ENCODE results near the gene GPANK1.

The GPANK1 gene

GRCh38 chr6:31636698-31637596 is 27.9 kb downstream of the GPANK1 start:
- CTCF ChIA-PET = no interaction called here
- DNase-seq (ENCODE audit: extremely low spot score) = no peak
- no peak for TF ChIP-seq TARDBP (IDR thresholded peaks at IDR 0.05)
- no peak for TF ChIP-seq SP1 (IDR thresholded peaks at IDR 0.05)
- no peak for TF ChIP-seq ZNF384 (IDR thresholded peaks at IDR 0.05)
- TF ChIP-seq NFRKB (IDR thresholded peaks at IDR 0.05) = no peak
- TF ChIP-seq, protein P1, sequence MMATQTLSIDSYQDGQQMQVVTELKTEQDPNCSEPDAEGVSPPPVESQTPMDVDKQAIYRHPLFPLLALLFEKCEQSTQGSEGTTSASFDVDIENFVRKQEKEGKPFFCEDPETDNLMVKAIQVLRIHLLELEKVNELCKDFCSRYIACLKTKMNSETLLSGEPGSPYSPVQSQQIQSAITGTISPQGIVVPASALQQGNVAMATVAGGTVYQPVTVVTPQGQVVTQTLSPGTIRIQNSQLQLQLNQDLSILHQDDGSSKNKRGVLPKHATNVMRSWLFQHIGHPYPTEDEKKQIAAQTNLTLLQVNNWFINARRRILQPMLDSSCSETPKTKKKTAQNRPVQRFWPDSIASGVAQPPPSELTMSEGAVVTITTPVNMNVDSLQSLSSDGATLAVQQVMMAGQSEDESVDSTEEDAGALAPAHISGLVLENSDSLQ (IDR thresholded peaks at IDR 0.05) = no peak
- no peak for TF ChIP-seq FOXM1 (IDR thresholded peaks at IDR 0.05; ENCODE audit: borderline replicate concordance)
- TF ChIP-seq FOXK2 (IDR thresholded peaks at IDR 0.05) = no peak
- TF ChIP-seq ELF4 (IDR thresholded peaks at IDR 0.05) = no peak
- TF ChIP-seq HDGF (IDR thresholded peaks at IDR 0.05; ENCODE audit: borderline replicate concordance) = no peak
- TF ChIP-seq FOXA1 (IDR thresholded peaks at IDR 0.05) = no peak
- no peak for TF ChIP-seq SUZ12 (IDR thresholded peaks at IDR 0.05)
- no peak for TF ChIP-seq BHLHE40 (IDR thresholded peaks at IDR 0.05; ENCODE audit: borderline replicate concordance)
- no peak for TF ChIP-seq ARNT (IDR thresholded peaks at IDR 0.05)
- POLR2A ChIA-PET = interaction anchor here (0.6 to 3.7 kb wide), 10 partner anchors 9 to 90 kb away, joined by 3 to 20 read pairs (median 4); partner anchors contain the start of genes ATP6V1G2, BAG6, C6orf47 and GPANK1

DNA sequence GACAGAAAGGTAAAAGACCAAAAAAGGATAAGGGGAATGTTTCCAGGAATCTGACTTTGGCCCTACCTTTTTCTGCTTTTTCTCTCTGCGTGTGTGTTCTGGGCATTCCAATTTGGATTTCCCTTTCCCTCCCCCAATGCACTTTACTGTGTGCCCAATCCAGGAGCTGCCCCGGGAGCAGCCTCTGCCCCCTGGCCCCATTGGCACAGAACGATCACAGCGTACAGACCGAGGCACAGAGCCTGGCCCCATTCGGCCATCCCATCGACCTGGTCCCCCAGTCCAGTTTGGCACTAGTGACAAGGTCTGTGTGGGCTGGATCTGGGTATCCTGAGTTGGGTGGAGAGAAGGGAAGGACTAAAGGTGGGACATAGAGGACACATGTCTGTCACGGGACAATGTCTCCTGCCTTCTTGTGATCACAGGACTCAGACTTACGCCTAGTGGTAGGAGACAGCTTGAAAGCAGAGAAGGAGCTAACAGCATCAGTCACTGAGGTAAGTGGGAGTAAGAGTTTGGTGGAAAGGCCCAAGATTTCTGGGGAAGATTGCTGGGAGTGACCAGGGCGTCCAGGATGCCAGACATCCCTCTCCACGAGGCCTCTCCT is 29.7 kb downstream of the GPANK1 start:
- POLR2A ChIA-PET = interaction anchor here (1.0 to 2.0 kb wide), 5 partner anchors 10 to 88 kb away, joined by 3 to 11 read pairs (median 7); partner anchors contain the start of genes ATP6V1G2, BAG6, LY6G5B and NFKBIL1
- no peak for DNase-seq (ENCODE audit: extremely low spot score)
- no peak for TF ChIP-seq BHLHE40 (IDR thresholded peaks at IDR 0.05; ENCODE audit: borderline replicate concordance)
- no peak for TF ChIP-seq FOXA1 (IDR thresholded peaks at IDR 0.05)
- TF ChIP-seq, protein P1 (IDR thresholded peaks at IDR 0.05) = no peak
- TF ChIP-seq TARDBP (IDR thresholded peaks at IDR 0.05) = no peak
- CTCF ChIA-PET = interaction anchor here (1.1 kb wide), 1 partner anchor 17 kb away, joined by 3 read pairs; no protein-coding TSS in a partner anchor

DNA sequence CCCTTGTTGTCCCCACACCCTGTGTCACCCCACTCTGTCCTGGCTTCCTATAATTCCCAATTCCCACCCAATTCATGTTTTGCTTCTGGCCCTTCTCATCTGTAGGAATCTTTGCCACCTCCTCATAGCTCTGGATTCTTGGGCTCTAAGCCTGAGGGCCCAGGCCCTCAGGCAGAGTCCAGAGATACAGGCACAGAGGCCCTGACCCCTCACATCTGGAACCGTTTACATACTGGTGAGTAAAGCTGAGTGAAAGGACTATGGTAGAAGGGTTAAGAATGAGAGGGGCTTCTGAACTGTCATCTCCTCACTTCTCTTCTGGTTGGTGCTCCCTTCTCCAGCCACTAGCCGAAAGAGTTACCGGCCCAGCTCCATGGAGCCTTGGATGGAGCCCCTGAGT is 30.7 kb downstream of the GPANK1 start:
- no peak for DNase-seq (ENCODE audit: extremely low spot score)
- CTCF ChIA-PET = no interaction called here
- TF ChIP-seq SP1 (IDR thresholded peaks at IDR 0.05) (no peak), TARDBP (IDR thresholded peaks at IDR 0.05) (no peak), ZNF384 (IDR thresholded peaks at IDR 0.05) (no peak), NFRKB (IDR thresholded peaks at IDR 0.05) (no peak), FOXA1 (IDR thresholded peaks at IDR 0.05) (no peak), FOXM1 (IDR thresholded peaks at IDR 0.05; ENCODE audit: borderline replicate concordance) (no peak), BHLHE40 (IDR thresholded peaks at IDR 0.05; ENCODE audit: borderline replicate concordance) (no peak), ELF4 (IDR thresholded peaks at IDR 0.05) (no peak), LEF1 (IDR thresholded peaks at IDR 0.05; ENCODE audit: borderline replicate concordance) (no peak), ARNT (IDR thresholded peaks at IDR 0.05) (no peak), FOXK2 (IDR thresholded peaks at IDR 0.05) (no peak), HDGF (IDR thresholded peaks at IDR 0.05; ENCODE audit: borderline replicate concordance) (no peak), CTBP1 (IDR thresholded peaks at IDR 0.05; ENCODE audit: borderline replicate concordance) (no peak), SUZ12 (IDR thresholded peaks at IDR 0.05) (no peak), L3MBTL2 (conservative IDR thresholded peaks at IDR 0.05) (no peak)
- TF ChIP-seq, protein P1 (IDR thresholded peaks at IDR 0.05) = no peak
- POLR2A ChIA-PET = interaction anchor here (1.0 to 2.0 kb wide), 4 partner anchors 9 to 92 kb away, joined by 3 to 11 read pairs (median 4); partner anchors contain the start of genes BAG6 and DDX39B

DNA sequence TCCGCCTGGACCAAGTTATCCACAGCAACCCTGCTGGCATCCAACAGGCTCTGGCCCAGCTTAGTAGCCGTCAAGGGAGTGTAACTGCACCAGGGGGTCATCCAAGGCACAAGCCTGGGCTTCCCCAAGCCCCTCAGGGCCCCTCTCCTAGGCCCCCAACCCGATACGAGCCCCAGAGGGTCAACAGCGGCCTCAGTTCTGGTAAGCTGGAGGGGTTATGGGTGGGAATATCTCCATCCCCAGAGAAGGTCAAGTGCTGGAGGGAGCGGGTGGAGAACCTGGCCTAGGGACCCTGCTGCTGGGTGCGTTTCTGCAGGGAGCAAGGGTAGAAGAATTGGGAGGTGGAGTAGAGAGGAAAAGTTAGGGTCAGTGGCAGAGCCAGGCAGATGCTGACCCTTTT is 31.4 kb downstream of the GPANK1 start:
- ChIA-PET POLR2A (interaction anchor here (0.8 to 1.4 kb wide), 4 partner anchors 10 to 92 kb away, joined by 3 to 5 read pairs (median 4); partner anchors contain the start of gene DDX39B), CTCF (no interaction called here)
- no peak for DNase-seq (ENCODE audit: extremely low spot score)
- TF ChIP-seq HDGF (IDR thresholded peaks at IDR 0.05; ENCODE audit: borderline replicate concordance) = no peak
- TF ChIP-seq CTBP1 (IDR thresholded peaks at IDR 0.05; ENCODE audit: borderline replicate concordance) = no peak
- TF ChIP-seq SUZ12 (IDR thresholded peaks at IDR 0.05) = no peak
- no peak for TF ChIP-seq ARNT (IDR thresholded peaks at IDR 0.05)
- no peak for TF ChIP-seq LEF1 (IDR thresholded peaks at IDR 0.05; ENCODE audit: borderline replicate concordance)
- TF ChIP-seq BHLHE40 (IDR thresholded peaks at IDR 0.05; ENCODE audit: borderline replicate concordance) = no peak
- TF ChIP-seq FOXM1 (IDR thresholded peaks at IDR 0.05; ENCODE audit: borderline replicate concordance) = no peak
- no peak for TF ChIP-seq NFRKB (IDR thresholded peaks at IDR 0.05)
- TF ChIP-seq ELF4 (IDR thresholded peaks at IDR 0.05) = no peak

GRCh38 chr6:31632279-31632946 is 32.4 kb downstream of the GPANK1 start:
- no peak for DNase-seq (ENCODE audit: extremely low spot score)
- TF ChIP-seq ELF4 (IDR thresholded peaks at IDR 0.05) = no peak
- no peak for TF ChIP-seq FOXM1 (IDR thresholded peaks at IDR 0.05; ENCODE audit: borderline replicate concordance)
- no peak for TF ChIP-seq SUZ12 (IDR thresholded peaks at IDR 0.05)
- TF ChIP-seq SP1 (IDR thresholded peaks at IDR 0.05) = no peak
- no peak for TF ChIP-seq L3MBTL2 (conservative IDR thresholded peaks at IDR 0.05)
- TF ChIP-seq BHLHE40 (IDR thresholded peaks at IDR 0.05; ENCODE audit: borderline replicate concordance) = no peak
- TF ChIP-seq HDGF (IDR thresholded peaks at IDR 0.05; ENCODE audit: borderline replicate concordance) = no peak
- no peak for TF ChIP-seq CTBP1 (IDR thresholded peaks at IDR 0.05; ENCODE audit: borderline replicate concordance)
- no peak for TF ChIP-seq LEF1 (IDR thresholded peaks at IDR 0.05; ENCODE audit: borderline replicate concordance)
- no peak for TF ChIP-seq ARNT (IDR thresholded peaks at IDR 0.05)
- TF ChIP-seq FOXK2 (IDR thresholded peaks at IDR 0.05) = no peak
- TF ChIP-seq NFRKB (IDR thresholded peaks at IDR 0.05) = no peak
- TF ChIP-seq TARDBP (IDR thresholded peaks at IDR 0.05) = no peak
- TF ChIP-seq, protein P1 (IDR thresholded peaks at IDR 0.05) = no peak
- no peak for TF ChIP-seq ZNF384 (IDR thresholded peaks at IDR 0.05)
- TF ChIP-seq FOXA1 (IDR thresholded peaks at IDR 0.05) = no peak
- CTCF ChIA-PET = no interaction called here
- POLR2A ChIA-PET = interaction anchor here (0.8 to 1.4 kb wide), 2 partner anchors 10 to 91 kb away, joined by 3 to 4 read pairs; partner anchors contain the start of gene DDX39B

All from HEK293T (cell line).